Activated CD4-positive, CD25-positive, alpha-beta regulatory T cell (primary cell): ENCODE data around the gene PTTG1IP.
"Not testable (repeated sequence)": the region's sequence is repeated elsewhere in the genome, so short reads cannot be mapped to it uniquely, and the experiment has no call there.

ENCODE experiments used
- DNase-seq, 4 experiments: peaks; one replicate each; lab custom pipeline; 2025; lab: John Stamatoyannopoulos, UW

PTTG1IP gene

GRCh38 chr21:44845418-44846223, 27.9 kb downstream of the PTTG1IP start:
- DNase-seq, result no peak

DNA sequence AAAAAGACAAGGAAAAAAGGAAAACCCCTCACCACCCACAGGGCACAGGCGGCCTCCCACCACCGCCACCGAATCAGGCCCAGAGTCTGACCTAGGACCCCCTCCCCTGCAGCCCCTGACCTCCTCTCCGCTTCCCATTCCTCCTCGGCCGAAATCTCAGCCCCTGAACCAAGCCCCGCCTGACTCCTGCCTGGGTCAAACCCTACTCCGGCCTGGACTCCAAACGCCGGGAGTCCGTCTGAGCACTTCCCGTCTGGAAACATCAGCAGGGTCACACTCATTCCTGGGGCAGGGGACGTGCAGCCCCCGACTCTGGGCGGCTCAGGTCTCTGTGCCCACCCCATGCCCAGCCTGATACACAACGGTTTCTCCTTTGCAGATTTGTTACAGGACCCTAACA, 29.2 kb downstream of the PTTG1IP start:
- DNase-seq, result no peak

- no peak for DNase-seq
Observed at GRCh38 chr21:44842721-44843445, 30.6 kb downstream of the PTTG1IP start.

GRCh38 chr21:44842087-44842486, 31.4 kb downstream of the PTTG1IP start:
- DNase-seq, result no peak

- DNase-seq, result no peak
Observed at GRCh38 chr21:44840771-44841170, 32.7 kb downstream of the PTTG1IP start.

GRCh38 chr21:44838951-44839350, 34.5 kb downstream of the PTTG1IP start:
- no peak for DNase-seq

DNA sequence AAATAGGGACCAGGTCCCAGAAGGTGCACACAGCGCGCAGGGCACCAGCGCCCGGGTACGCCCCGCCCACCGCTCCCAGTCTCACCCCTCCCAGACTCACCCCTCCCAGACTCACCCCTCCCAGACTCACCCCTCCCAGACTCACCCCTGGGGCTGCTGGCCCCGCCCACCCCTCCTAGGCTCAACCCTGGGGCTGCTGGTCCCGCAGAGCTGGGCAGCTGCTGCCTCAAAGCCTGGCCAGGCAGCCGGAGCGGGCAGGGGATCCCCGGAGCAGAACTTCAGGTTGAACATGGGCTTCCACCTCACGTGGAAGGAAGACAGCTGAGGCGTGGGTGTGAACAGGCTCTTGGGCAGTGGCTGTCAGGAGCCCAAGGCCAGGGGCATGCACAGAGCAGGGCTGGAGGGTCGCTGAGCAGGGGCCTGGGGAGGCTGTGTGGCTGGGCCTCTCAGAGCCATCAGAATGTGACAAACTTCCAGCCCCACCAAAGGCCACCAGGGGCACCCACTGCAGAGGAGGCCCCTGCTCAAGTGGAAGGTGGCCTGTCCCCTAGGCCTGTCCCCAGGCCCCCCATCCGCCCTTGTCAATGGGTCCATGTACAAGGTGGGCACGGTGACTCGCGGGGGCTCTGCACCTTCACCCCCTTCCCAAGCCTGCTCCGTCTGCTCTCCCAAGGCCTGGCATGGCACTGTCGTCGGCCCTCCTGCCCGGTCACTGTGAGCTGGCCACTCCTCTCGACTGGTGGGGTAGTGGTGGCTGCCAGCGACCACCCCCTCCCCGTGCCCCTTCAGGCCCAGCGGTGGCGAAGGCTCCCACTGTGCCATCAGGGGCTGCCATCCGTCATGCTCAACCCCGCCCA, 35.2 kb downstream of the PTTG1IP start:
- no peak for DNase-seq

DNA sequence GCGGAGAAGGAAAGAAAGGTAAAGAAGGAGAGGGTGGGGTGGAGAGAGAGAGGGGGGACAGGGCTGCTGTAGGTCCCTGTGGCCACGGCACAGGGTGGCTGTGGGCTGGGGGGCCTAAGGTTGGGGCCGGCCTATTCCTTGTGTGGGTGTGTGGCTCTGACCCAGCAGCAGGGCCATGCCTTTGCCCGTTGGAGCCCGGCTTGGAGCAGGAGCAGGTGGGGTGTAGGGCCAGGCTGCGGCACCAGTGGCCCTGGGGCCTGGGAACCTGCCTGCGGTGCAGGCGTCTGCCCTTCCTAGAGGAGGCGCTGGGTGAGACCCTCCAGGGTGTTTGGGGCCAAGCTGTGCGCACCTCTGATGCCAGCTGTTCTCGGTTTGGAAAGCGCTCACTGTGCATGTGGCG, 36.0 kb downstream of the PTTG1IP start:
- DNase-seq, result no peak

DNA sequence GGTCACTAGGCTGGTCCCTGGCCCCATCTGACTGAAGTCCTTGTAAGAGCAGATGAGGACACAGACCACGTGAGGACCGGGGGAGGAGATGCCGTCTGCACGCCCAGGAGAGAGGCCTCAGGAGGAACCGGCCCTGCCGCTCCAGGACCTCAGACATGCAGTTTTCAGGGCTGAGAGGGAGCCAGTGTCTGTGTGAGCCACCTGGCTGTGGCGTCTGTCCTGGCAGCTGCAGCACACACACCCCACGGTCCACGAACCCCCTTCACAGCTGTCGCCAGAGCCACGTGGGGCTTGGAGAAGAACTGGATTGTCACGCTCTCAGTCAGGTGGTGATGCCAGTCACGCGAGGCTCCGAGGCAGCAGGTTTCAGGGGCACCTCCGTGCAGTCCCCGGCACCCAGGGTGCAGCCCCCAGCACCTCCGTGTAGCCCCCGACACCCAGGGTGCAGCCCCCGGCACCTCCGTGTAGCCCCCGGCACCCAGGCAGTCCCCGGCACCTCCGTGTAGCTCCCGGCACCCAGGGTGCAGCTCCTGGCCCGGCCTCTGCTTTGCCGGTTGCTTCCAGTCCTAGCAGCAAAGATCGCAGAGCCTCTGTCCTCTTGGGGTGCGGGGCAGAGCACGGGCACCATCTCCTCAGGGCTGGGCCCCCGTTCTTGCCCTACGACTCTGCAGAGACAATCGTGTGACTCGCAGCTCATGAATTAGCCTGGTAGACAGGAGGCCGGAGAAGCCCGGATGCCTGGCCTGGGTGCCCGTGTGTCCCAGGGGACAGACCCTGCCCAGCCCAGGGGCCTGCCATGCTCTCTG, 36.6 kb downstream of the PTTG1IP start:
- no peak for DNase-seq

DNA sequence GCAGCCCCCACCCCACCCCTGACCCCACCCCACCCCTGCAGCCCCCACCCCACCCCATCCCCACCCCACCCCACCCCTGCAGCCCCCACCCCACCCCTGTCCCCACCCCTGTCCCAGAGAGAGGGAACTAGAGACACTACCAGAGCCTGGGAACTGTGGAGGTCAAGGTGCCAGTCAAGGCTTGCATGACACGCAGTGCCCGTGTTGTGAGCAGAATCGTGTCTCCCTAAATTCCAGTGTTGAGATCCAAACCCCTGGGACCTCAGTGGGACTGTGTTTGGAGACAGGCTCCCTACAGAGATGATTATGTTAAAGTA, 37.2 kb downstream of the PTTG1IP start:
- DNase-seq, result no peak

- DNase-seq, result no peak
Observed at GRCh38 chr21:44835647-44835973, 37.9 kb downstream of the PTTG1IP start.

DNA sequence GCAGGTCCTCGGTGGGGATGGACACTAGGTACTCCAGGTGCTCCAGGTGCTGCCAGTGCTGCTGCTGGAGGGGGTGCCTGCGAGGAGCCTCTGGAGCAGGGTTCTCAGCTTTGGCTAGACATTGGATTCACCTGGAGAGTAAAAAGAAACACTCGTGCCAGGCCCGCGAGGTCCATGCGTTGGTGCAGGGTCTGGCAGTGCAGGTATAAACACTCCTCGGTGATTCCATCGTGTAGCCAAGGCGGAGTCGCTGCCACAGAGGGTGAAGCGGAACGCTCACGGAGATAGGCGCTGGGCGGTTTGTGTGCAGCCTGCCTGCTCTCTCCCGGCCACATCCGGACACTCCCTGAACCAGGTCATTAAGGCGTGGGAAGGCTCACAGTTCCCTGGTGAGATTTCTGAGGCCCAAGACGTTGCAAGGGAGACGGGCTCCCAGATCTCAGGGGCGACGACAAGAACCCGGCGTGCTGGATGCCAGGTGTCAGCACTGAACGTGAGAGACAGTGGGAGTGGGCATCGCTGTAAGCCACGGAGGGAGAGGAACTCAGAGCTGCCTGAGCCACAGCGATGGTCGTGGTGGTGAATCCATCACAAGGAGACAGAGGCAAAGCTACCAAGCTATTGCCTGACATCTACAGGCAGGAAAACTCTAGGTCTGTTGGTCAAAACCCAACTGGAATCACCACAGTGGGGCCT, 38.4 kb downstream of the PTTG1IP start:
- no peak for DNase-seq

GRCh38 chr21:44834231-44834950, 39.1 kb downstream of the PTTG1IP start:
- no peak for DNase-seq

DNA sequence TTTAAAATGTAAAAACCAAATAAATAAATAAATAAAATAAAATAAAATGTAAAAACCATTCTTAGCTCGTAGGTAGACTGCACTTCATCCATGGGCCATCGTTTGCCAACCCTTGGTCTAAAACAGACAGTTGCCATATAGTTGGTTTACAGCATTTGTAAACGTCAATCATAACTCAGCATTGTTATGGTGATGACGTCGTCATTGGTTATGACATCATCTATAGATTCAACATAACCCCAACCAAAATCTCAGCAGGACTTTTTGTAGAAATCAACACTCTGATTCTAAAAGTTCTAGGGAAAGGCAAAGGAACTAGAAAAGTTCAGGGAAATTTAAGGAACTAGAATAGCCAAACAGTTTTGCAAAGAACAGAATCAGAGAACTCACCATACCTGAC, 39.8 kb downstream of the PTTG1IP start:
- DNase-seq, result no peak

DNA sequence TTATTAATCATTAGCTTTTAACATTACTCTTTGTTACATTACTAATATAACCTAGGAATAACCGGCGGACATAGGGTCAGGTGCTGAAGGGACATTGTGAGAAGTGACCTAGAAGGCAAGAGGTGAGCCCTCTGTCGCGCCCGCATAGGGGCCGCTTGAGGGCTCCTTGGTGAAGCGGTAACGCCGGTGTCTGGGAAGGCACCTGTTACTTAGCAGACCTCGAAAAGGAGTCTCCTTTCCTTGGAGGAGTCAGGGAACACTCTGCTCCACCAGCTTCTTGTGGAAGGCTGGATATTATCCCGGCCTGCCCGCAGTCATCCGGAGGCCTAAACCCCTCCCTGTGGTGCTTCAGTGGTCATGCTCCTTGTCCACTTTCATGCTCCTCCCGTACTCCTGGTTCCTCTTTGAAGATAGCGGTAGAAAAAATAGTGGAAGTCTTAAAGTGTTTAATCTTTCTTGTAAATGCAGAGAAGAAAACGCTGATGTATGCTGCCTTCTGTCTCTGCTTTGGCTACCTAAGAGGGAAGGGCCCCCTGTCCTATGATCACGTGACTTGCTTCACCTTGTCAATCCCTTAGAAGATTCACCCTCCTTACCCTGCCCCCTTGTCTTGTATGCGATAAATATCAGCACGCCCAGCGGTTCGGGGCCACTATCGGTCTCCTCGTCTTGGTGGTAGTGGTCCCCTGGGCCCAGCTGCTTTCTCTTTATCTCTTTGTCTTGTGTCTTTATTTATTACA, 40.8 kb downstream of the PTTG1IP start:
- DNase-seq, result not testable (repeated sequence)

DNA sequence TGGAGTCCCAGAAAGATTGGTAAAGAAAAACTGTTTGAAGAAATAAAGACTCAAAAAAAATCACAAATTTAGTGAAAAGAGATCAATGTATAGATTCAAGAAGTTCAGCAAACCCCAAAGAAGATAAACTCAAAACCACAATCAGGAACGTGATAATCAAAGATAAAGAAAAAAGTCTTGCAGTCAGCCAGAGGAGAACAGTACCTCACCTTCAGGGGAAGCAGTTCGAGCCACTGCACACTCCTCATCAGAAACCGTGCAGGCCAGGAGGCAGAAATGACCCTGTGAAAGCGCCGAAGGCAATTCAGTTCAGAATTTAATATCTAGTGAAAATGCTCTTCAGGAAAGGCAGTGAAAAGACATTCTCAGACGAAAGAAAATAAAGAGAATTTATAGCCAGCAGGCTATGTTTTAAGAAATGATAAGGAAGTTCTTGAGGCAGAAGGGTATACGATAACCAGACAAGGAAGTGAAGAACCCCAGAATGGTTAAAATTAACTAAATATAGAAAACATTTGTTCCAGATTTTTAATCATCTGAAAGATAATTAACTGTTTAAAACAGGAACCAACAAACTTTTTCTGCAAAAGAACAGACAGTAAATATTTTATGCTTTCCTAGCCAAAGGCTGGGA, 42.1 kb downstream of the PTTG1IP start:
- DNase-seq, result no peak

- DNase-seq, result no peak
Observed at GRCh38 chr21:44829507-44830092, 43.9 kb downstream of the PTTG1IP start.

GRCh38 chr21:44828362-44829056, 45.0 kb downstream of the PTTG1IP start:
- no peak for DNase-seq
